Immature natural killer cell (primary cell): Measurements from ENCODE around the gene RBM25. TPM values are rescaled to one million over a fixed set of nuclear protein-coding genes. Genes with fewer than 3 reads are reported as not detected.
"Not testable (repeated sequence)": the region's sequence is repeated elsewhere in the genome, so short reads cannot be mapped to it uniquely, and the experiment has no call there.

ENCODE experiments used
- DNase-seq, 3 donors: peaks; one replicate each; pipeline ENCODE4 v3.0.0; 2022; ENCODE audit warnings: mixed read lengths in 1 of 3
- H3K27ac Mint-ChIP-seq, 6 donors: one replicate each; pipeline ENCODE4 v1.8.0; 2020; ENCODE audit warnings: mixed read lengths in 6 of 6, mild to moderate bottlenecking in 5 of 6, inconsistent platforms in 4 of 6, moderate library complexity in 3 of 6
- H3K27me3 Mint-ChIP-seq, 3 donors: one replicate each; pipeline ENCODE4 v1.8.0; 2020 to 2021; ENCODE audit warnings: low read depth in 3 of 3, mild to moderate bottlenecking in 3 of 3, mixed read lengths in 3 of 3, moderate library complexity in 3 of 3, inconsistent platforms in 1 of 3
- H3K36me3 Mint-ChIP-seq, 3 donors: one replicate each; pipeline ENCODE4 v1.8.0; 2020; ENCODE audit warnings: mixed read lengths in 3 of 3, inconsistent platforms in 2 of 3, mild to moderate bottlenecking in 2 of 3
- H3K4me1 Mint-ChIP-seq, 2 donors: one replicate each; pipeline ENCODE4 v1.8.0; 2020; ENCODE audit warnings: inconsistent platforms in 2 of 2, mild to moderate bottlenecking in 2 of 2, mixed read lengths in 2 of 2, moderate library complexity in 1 of 2
- H3K4me3 Mint-ChIP-seq, 5 donors: one replicate each; pipeline ENCODE4 v1.8.0; 2020; ENCODE audit warnings: mild to moderate bottlenecking in 5 of 5, mixed read lengths in 5 of 5, inconsistent platforms in 3 of 5, moderate library complexity in 3 of 5
- H3K9me3 Mint-ChIP-seq, 6 donors: one replicate each; pipeline ENCODE4 v1.8.0; 2020; ENCODE audit warnings: mild to moderate bottlenecking in 6 of 6, mixed read lengths in 6 of 6, inconsistent platforms in 4 of 6, moderate library complexity in 3 of 6
- polyA plus RNA-seq, 3 donors: library from polyadenylated mRNA; unstranded; fragments of 300-500 nt; fragmentation: Illumina TruSeq; gene quantifications; one replicate each; pipeline ENCODE4 v1.2.3, GENCODE V29; 2021

RBM25 gene
- polyA plus RNA-seq, 3 donors from 2014 or later = 19.3 to 67.4 (median 24.6) TPM

GRCh38 chr14:73166399-73166798 lies 108.1 kb downstream of the RBM25 start:
- DNase-seq = no peak

DNA sequence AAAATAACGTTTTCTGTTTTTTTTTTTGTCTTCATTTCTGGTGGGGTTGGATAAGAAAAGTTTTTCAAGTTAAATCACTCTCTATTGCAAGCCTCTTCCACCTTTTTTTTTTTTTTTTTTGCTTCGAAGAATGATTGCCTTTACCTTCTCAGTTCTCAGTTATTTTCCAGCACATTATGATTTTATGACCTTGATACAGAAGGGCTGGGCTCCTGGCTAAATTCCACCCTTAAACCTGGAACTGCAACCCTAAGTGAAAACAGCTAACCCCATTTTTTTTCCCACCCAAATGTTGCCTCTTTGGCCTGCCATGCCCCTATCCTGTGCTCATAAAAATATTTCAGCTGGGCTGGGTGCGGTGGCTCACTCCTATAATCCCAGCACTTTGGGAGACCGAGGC lies 109.4 kb downstream of the RBM25 start:
- Mint-ChIP-seq H3K9me3 (no peaks in the 10 kb centered on the region), H3K36me3 (peaks cover 17 to 40% (median 20%) of the 10 kb centered on the region in 3 donors), H3K27ac (peak overlapping the region in 1 of 6 donors; percentile 65), H3K4me1 (peaks cover 0 to 2% of the 10 kb centered on the region in 2 donors), H3K4me3 (no peak overlapping the region), H3K27me3 (peaks cover 0 to 2% (median 0%) of the 10 kb centered on the region in 3 donors)
- DNase-seq = no peak

More at GRCh38 chr14:73166399-73166798, 108.1 kb downstream of the RBM25 start:
- H3K27me3 Mint-ChIP-seq = peaks cover 0 to 2% (median 0%) of the 10 kb centered on the region in 3 donors
- peaks cover 17 to 33% (median 24%) of the 10 kb centered on the region in 3 donors for H3K36me3 Mint-ChIP-seq
- H3K9me3 Mint-ChIP-seq = no peaks in the 10 kb centered on the region
- no peaks in the 10 kb centered on the region for H3K4me1 Mint-ChIP-seq
- H3K27ac Mint-ChIP-seq = peak overlapping the region in 3 of 6 donors; percentile 22 to 41 (median 29)
- no peak overlapping the region for H3K4me3 Mint-ChIP-seq

DNA sequence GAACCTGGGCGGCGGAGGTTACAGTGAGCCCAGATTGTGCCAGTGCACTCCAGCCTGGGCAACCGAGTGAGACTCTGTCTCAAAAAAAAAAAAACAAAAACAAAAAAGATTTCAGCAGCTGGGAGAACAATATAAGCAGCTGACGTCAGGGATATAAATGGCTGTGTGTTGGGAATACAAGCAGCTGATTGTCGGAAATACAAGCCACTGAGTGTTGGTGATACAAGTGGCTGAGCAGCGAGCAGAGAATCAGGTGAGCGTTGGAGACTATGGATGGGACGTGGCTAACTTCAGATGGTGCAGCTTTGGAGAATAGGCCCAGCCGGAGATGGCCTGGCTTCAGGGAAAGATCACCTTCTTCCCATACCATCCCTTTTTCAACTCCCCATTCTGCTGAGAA lies 109.9 kb downstream of the RBM25 start:
- H3K36me3 Mint-ChIP-seq = peaks cover 17 to 42% (median 17%) of the 10 kb centered on the region in 3 donors
- no peak overlapping the region for H3K27ac Mint-ChIP-seq
- H3K4me1 Mint-ChIP-seq = peaks cover 0 to 7% of the 10 kb centered on the region in 2 donors

GRCh38 chr14:73168691-73169090 lies 110.4 kb downstream of the RBM25 start:
- Mint-ChIP-seq H3K9me3 (no peaks in the 10 kb centered on the region), H3K36me3 (peaks cover 17 to 38% (median 17%) of the 10 kb centered on the region in 3 donors), H3K4me1 (peaks cover 0 to 7% of the 10 kb centered on the region in 2 donors), H3K27me3 (no peaks in the 10 kb centered on the region), H3K27ac (peak overlapping the region in 1 of 6 donors; percentile 43), H3K4me3 (no peak overlapping the region)
- DNase-seq = no peak

More for the DNA sequence above, 109.9 kb downstream of the RBM25 start:
- H3K9me3 Mint-ChIP-seq = no peaks in the 10 kb centered on the region
- H3K27me3 Mint-ChIP-seq = peaks cover 0 to 2% (median 0%) of the 10 kb centered on the region in 3 donors
- no peak for DNase-seq
- H3K4me3 Mint-ChIP-seq = no peak overlapping the region

- H3K27ac Mint-ChIP-seq = peak overlapping the region in 1 of 6 donors; percentile 42
- H3K4me1 Mint-ChIP-seq, DNase-seq, H3K4me3 Mint-ChIP-seq, H3K27me3 Mint-ChIP-seq, H3K9me3 Mint-ChIP-seq: not testable (repeated sequence)
- peaks cover 17 to 39% (median 23%) of the 10 kb centered on the region in 3 donors for H3K36me3 Mint-ChIP-seq
Measured at GRCh38 chr14:73169855-73170254, 111.5 kb downstream of the RBM25 start.

DNA sequence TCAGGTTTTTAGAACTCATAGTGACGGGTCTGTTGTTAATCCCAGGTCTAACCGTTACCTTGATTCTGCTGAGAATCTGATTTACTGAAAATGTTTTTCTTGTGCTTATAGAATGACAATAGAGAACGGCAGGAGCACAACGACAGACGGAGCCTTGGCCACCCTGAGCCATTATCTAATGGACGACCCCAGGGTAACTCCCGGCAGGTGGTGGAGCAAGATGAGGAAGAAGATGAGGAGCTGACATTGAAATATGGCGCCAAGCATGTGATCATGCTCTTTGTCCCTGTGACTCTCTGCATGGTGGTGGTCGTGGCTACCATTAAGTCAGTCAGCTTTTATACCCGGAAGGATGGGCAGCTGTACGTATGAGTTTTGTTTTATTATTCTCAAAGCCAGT lies 112.4 kb downstream of the RBM25 start:
- Mint-ChIP-seq H3K36me3 (peaks cover 17 to 46% (median 23%) of the 10 kb centered on the region in 3 donors), H3K4me3 (no peak overlapping the region), H3K4me1 (peaks cover 0 to 7% of the 10 kb centered on the region in 2 donors), H3K27me3 (no peaks in the 10 kb centered on the region), H3K27ac (peak overlapping the region in 2 of 6 donors; percentile 8 to 42), H3K9me3 (no peaks in the 10 kb centered on the region)
- no peak for DNase-seq

DNA sequence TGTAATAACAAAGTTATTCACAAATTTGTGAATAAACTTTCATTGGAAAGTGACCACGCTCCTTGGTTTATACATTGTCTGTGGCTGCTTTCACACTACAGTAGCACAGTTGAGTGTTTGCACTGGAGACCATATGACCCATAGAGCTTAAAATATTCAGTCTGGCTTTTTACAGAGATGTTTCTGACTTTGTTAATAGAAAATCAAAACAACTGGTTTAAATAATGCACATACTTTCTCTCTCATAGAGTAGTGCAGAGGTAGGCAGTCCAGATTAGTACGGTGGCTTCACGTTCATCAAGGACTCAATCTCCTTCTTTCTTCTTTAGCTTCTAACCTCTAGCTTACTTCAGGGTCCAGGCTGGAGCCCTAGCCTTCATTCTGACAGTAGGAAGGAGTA lies 114.2 kb downstream of the RBM25 start:
- Mint-ChIP-seq H3K4me3 (no peak overlapping the region), H3K27me3 (no peaks in the 10 kb centered on the region), H3K4me1 (peaks cover 2 to 7% of the 10 kb centered on the region in 2 donors), H3K9me3 (no peaks in the 10 kb centered on the region), H3K36me3 (peaks cover 20 to 55% (median 28%) of the 10 kb centered on the region in 3 donors), H3K27ac (peak overlapping the region in 2 of 6 donors; percentile 24 to 43)
- no peak for DNase-seq

GRCh38 chr14:73173092-73173735 lies 114.9 kb downstream of the RBM25 start:
- peak overlapping the region in 1 of 6 donors; percentile 43 for H3K27ac Mint-ChIP-seq
- peaks cover 3 to 7% of the 10 kb centered on the region in 2 donors for H3K4me1 Mint-ChIP-seq
- H3K9me3 Mint-ChIP-seq = no peaks in the 10 kb centered on the region
- peak in 2 of 3 donors; percentile 16 to 28 for DNase-seq
- peaks cover 22 to 57% (median 30%) of the 10 kb centered on the region in 3 donors for H3K36me3 Mint-ChIP-seq
- H3K27me3 Mint-ChIP-seq = no peaks in the 10 kb centered on the region
- H3K4me3 Mint-ChIP-seq = no peak overlapping the region

Other genes with a start within 250 kb of the RBM25 start
- gene DPF3, start 164.4 kb upstream of the RBM25 start, polyA plus RNA-seq = 1 to 10 TPM in 2 of 3 donors, not detected in 1; 1.5 to 1.8 TPM
- gene DCAF4, start 132.1 kb upstream of the RBM25 start, polyA plus RNA-seq = 1 to 10 TPM in 2 of 3 donors, under 1 TPM in 1; 0.44 to 8.7 (median 4.5) TPM
- 10 to 100 TPM in 1 of 3 donors, 1 to 10 TPM in 2; 3.4 to 10.7 (median 5.4) TPM for gene ZFYVE1, start 31.4 kb upstream of the RBM25 start, polyA plus RNA-seq
- gene PSEN1, start 78.0 kb downstream of the RBM25 start, polyA plus RNA-seq = 10 to 100 TPM; 26.8 to 43.0 (median 40.9) TPM
- under 1 TPM in 2 of 3 donors, not detected in 1; 0.15 to 0.47 TPM for gene PAPLN, start 179.0 kb downstream of the RBM25 start, polyA plus RNA-seq